GM12891 (cell line): ENCODE data around the gene ZDHHC14.

Experiments
- PAX5 ChIP-seq: IDR thresholded peaks from 2 replicates; pipeline ENCODE4 v1.6.1; 2011; ENCODE audit warnings: low read length, moderate library complexity, mild to moderate bottlenecking; ENCODE audit not compliant: insufficient read depth, severe bottlenecking
- POLR2A ChIP-seq: IDR thresholded peaks from 2 replicates; pipeline ENCODE4 v1.6.1; 2011; ENCODE audit warnings: low read depth, low read length, control low read depth
- POLR2AphosphoS5 ChIP-seq: IDR thresholded peaks from 2 replicates; pipeline ENCODE4 v1.6.1; 2011; ENCODE audit warnings: low read depth, low read length, control low read depth
- POU2F2 ChIP-seq: IDR thresholded peaks from 2 replicates; pipeline ENCODE4 v1.6.1; 2011; ENCODE audit warnings: low read depth, mild to moderate bottlenecking, control low read depth, low read length, moderate library complexity
- SPI1 ChIP-seq: IDR thresholded peaks from 2 replicates; pipeline ENCODE4 v1.6.1; 2011; ENCODE audit warnings: low read depth, low read length, control low read depth
- TAF1 ChIP-seq: IDR thresholded peaks from 2 replicates; pipeline ENCODE4 v1.6.1; 2011; ENCODE audit warnings: low read depth, low read length, control low read depth

DNA sequence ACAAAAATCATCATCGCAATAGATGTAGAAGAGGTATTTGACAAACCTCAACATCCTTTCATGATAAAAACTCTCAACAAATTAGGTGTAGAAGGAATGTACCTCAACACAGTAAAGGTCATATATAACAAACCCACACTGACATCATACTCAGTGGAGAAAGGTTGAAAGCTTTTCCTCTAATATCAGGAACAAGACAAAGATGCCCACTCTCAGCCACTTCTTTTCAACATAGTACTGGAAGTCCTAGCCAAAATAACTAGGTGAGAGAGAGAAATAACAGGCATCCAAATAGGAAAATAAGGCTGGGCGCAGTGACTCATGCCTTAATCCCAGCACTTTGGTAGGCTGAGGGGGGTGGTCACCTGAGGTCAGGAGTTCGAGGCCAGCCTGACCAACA is 95.8 kb downstream of the ZDHHC14 start:
- TF ChIP-seq POLR2AphosphoS5 (no peak), POLR2A (no peak), SPI1 (no peak), TAF1 (no peak), PAX5 (no peak), POU2F2 (no peak)
